H9 (cell line): ENCODE measurements around the gene UBN1. TPM values are rescaled to one million over a fixed set of nuclear protein-coding genes. Genes with fewer than 3 reads are reported as not detected.

ENCODE experiments used
- DNase-seq: peaks from one replicate; pipeline ENCODE4 v3.0.0-alpha.2; 2017
- H2AFZ ChIP-seq: one replicate; pipeline ENCODE4 v1.6.1; 2013; ENCODE audit warnings: mild to moderate bottlenecking, low read length, control low read depth, moderate library complexity
- H2AK5ac ChIP-seq: 2 replicates; pipeline ENCODE4 v1.6.1; 2013; ENCODE audit warnings: low read length, control low read depth, mixed read lengths; ENCODE audit not compliant: insufficient read length
- H2BK120ac ChIP-seq: one replicate; pipeline ENCODE4 v1.6.1; 2013; ENCODE audit warnings: low read depth, mild to moderate bottlenecking, low read length, control low read depth, inconsistent platforms; ENCODE audit not compliant: poor library complexity, severe bottlenecking
- H2BK12ac ChIP-seq: 2 replicates; pipeline ENCODE4 v1.6.1; 2013; ENCODE audit warnings: low read length, control low read depth, mixed read lengths, low read depth; ENCODE audit not compliant: insufficient read length
- H2BK15ac ChIP-seq: 2 replicates; pipeline ENCODE4 v1.6.1; 2013; ENCODE audit warnings: low read depth, low read length, control low read depth
- H2BK20ac ChIP-seq: one replicate; pipeline ENCODE4 v1.6.1; 2013; ENCODE audit warnings: low read depth, mild to moderate bottlenecking, low read length, control low read depth, inconsistent platforms; ENCODE audit not compliant: poor library complexity, severe bottlenecking
- H2BK5ac ChIP-seq: 2 replicates; pipeline ENCODE4 v1.6.1; 2013; ENCODE audit warnings: low read length, control low read depth, mixed read lengths; ENCODE audit not compliant: insufficient read length
- H3K14ac ChIP-seq: 2 replicates; pipeline ENCODE4 v1.6.1; 2013; ENCODE audit warnings: low read length, control low read depth; ENCODE audit not compliant: insufficient read depth
- H3K18ac ChIP-seq: 2 replicates; pipeline ENCODE4 v1.6.1; 2013; ENCODE audit warnings: low read depth, mild to moderate bottlenecking, mixed read lengths, low read length, control low read depth; ENCODE audit not compliant: insufficient read length
- H3K23ac ChIP-seq: 2 replicates; pipeline ENCODE4 v1.6.1; 2013; ENCODE audit warnings: low read length, control low read depth, mixed read lengths, low read depth; ENCODE audit not compliant: insufficient read length
- H3K23me2 ChIP-seq: 2 replicates; pipeline ENCODE4 v1.6.1; 2013; ENCODE audit warnings: low read depth, mild to moderate bottlenecking, mixed read lengths, low read length, control low read depth; ENCODE audit not compliant: insufficient read length, poor library complexity, severe bottlenecking
- H3K27ac ChIP-seq: 2 replicates; pipeline ENCODE4 v1.5.1; 2013; ENCODE audit warnings: low read length, control low read depth, mixed read lengths, low read depth; ENCODE audit not compliant: insufficient read length
- H3K27me3 ChIP-seq: 2 replicates; pipeline ENCODE4 v1.6.1; 2013; ENCODE audit warnings: low read length, control low read depth, inconsistent platforms; ENCODE audit not compliant: insufficient read depth
- H3K4ac ChIP-seq: 2 replicates; pipeline ENCODE4 v1.6.1; 2013; ENCODE audit warnings: low read depth, mild to moderate bottlenecking, control low read depth, inconsistent platforms, low read length, moderate library complexity
- H3K4me1 ChIP-seq: 2 replicates; pipeline ENCODE4 v1.6.1; 2013; ENCODE audit warnings: low read length, control low read depth, inconsistent platforms; ENCODE audit not compliant: insufficient read depth
- H3K4me2 ChIP-seq: 2 replicates; pipeline ENCODE4 v1.6.1; 2013; ENCODE audit warnings: low read length, control low read depth, mixed read lengths; ENCODE audit not compliant: insufficient read length, insufficient read depth
- H3K56ac ChIP-seq: 2 replicates; pipeline ENCODE4 v1.6.1; 2013; ENCODE audit warnings: low read depth, mild to moderate bottlenecking, mixed read lengths, low read length, control low read depth; ENCODE audit not compliant: insufficient read length
- H3K79me1 ChIP-seq: 2 replicates; pipeline ENCODE4 v1.6.1; 2013; ENCODE audit warnings: low read depth, mild to moderate bottlenecking, moderate library complexity, low read length, control low read depth, inconsistent platforms; ENCODE audit not compliant: insufficient read depth, poor library complexity, severe bottlenecking
- H3K79me2 ChIP-seq: 2 replicates; pipeline ENCODE4 v1.6.1; 2013; ENCODE audit warnings: low read length, control low read depth, inconsistent platforms; ENCODE audit not compliant: insufficient read depth
- H3K9ac ChIP-seq: 2 replicates; pipeline ENCODE4 v1.6.1; 2013; ENCODE audit warnings: low read length, control low read depth, mixed read lengths; ENCODE audit not compliant: insufficient read length; ENCODE audit errors: extremely low read depth
- H3K9me3 ChIP-seq: one replicate; pipeline ENCODE4 v1.6.1; 2013; ENCODE audit warnings: low read depth, low read length, inconsistent platforms; ENCODE audit not compliant: control insufficient read depth
- H3T11ph ChIP-seq: one replicate; pipeline ENCODE4 v1.6.1; 2013; ENCODE audit warnings: mild to moderate bottlenecking, low read length, control low read depth, inconsistent platforms
- H4K20me1 ChIP-seq: one replicate; pipeline ENCODE4 v1.6.1; 2013; ENCODE audit not compliant: control insufficient read depth, insufficient read length, insufficient read depth
- H4K5ac ChIP-seq: 2 replicates; pipeline ENCODE4 v1.6.1; 2013; ENCODE audit warnings: low read depth, mild to moderate bottlenecking, mixed read lengths, low read length, control low read depth; ENCODE audit not compliant: insufficient read length
- H4K8ac ChIP-seq: replicated peaks from 2 replicates; pipeline ENCODE4 v1.6.1; 2013; ENCODE audit warnings: low read length, control low read depth, mixed read lengths, low read depth; ENCODE audit not compliant: insufficient read length
- H4K91ac ChIP-seq: 2 replicates; pipeline ENCODE4 v1.6.1; 2013; ENCODE audit warnings: low read depth, mild to moderate bottlenecking, moderate library complexity, mixed read lengths, low read length, control low read depth; ENCODE audit not compliant: insufficient read length
- H3K27ac Mint-ChIP-seq, 3 experiments: 2 replicates in 2 of 3; 3 replicates in 1 of 3; pipeline ENCODE4 v1.8.0; 2020 to 2021; ENCODE audit warnings: mixed read lengths in 3 of 3, mild to moderate bottlenecking in 1 of 3, moderate library complexity in 1 of 3
- H3K27me3 Mint-ChIP-seq: 2 replicates; pipeline ENCODE4 v1.8.0; 2021; ENCODE audit warnings: low read depth, mild to moderate bottlenecking, moderate library complexity, mixed read lengths
- H3K36me3 Mint-ChIP-seq, 3 experiments: 2 replicates in 2 of 3; 3 replicates in 1 of 3; pipeline ENCODE4 v1.8.0; 2020 to 2021; ENCODE audit warnings: low read depth in 3 of 3, mixed read lengths in 3 of 3; ENCODE audit not compliant: insufficient read depth in 1 of 3
- H3K4me1 Mint-ChIP-seq, 2 experiments: 2 replicates each; pipeline ENCODE4 v1.8.0; 2020; ENCODE audit warnings: mixed read lengths in 2 of 2
- H3K4me3 Mint-ChIP-seq, 2 experiments: 2 replicates in 1 of 2; 3 replicates in 1 of 2; pipeline ENCODE4 v1.8.0; 2020 to 2021; ENCODE audit warnings: mild to moderate bottlenecking in 2 of 2, mixed read lengths in 2 of 2, moderate library complexity in 1 of 2
- H3K9me3 Mint-ChIP-seq, 2 experiments: 2 replicates in 1 of 2; 3 replicates in 1 of 2; pipeline ENCODE4 v1.8.0; 2020; ENCODE audit warnings: mild to moderate bottlenecking in 2 of 2, mixed read lengths in 2 of 2, moderate library complexity in 1 of 2
- CTCF ChIP-seq: fragments of 200-600 bp; sonication (generic); conservative IDR thresholded peaks from 3 replicates; pipeline ENCODE4 v1.8.0; 2021; ENCODE audit warnings: antibody characterized with exemption, mild to moderate bottlenecking
- WGBS: extraction: QIAGEN DNeasy Blood & Tissue Kit; methylation state at CpG from one replicate; pipeline ENCODE4 v1.1.7; 2013; ENCODE audit warnings: missing lambda C conversion rate, low lambda C conversion rate, mixed read lengths; ENCODE audit not compliant: insufficient read length; ENCODE audit errors: extremely low coverage; 5-methylcytosine and 5-hydroxymethylcytosine counted together
- total RNA-seq: library from RNA; stranded (reverse); gene quantifications from 2 replicates; pipeline ENCODE4 v1.2.1, GENCODE V29; 2021

Gene UBN1
- total RNA-seq, 1 experiment from 2014 or later, result 55.2 TPM

GRCh38 chr16:4855804-4856203, 8.5 kb downstream of the UBN1 start:
- no peak overlapping the region for H3K18ac ChIP-seq
- no peak overlapping the region for H2BK5ac ChIP-seq
- H3K4me1 ChIP-seq, result no peaks in the 10 kb centered on the region
- no peaks in the 10 kb centered on the region for H3K27me3 ChIP-seq
- no peak overlapping the region for H4K5ac ChIP-seq
- H3K79me1 ChIP-seq, result peaks cover 5% of the 10 kb centered on the region
- no peaks in the 10 kb centered on the region for H4K20me1 ChIP-seq
- no peak overlapping the region for H3K27ac Mint-ChIP-seq
- no peak for DNase-seq
- no peak overlapping the region for H4K8ac ChIP-seq
- H3T11ph ChIP-seq, result no peak overlapping the region
- no peak overlapping the region for H2AK5ac ChIP-seq
- no peak overlapping the region for H3K23ac ChIP-seq
- H2BK15ac ChIP-seq, result no peak overlapping the region
- no peak overlapping the region for H3K4me3 Mint-ChIP-seq
- no CpG with 5 or more reads among the region's 2 CpGs for WGBS
- peaks cover 42 to 71% (median 70%) of the 10 kb centered on the region in 3 experiments; a peak in 6 of 7 replicates for H3K36me3 Mint-ChIP-seq
- no peak overlapping the region for H2BK120ac ChIP-seq
- H3K27me3 Mint-ChIP-seq, result no peaks in the 10 kb centered on the region
- no peak overlapping the region for H3K9ac ChIP-seq
- no peak overlapping the region for H2AFZ ChIP-seq
- no peak for TF ChIP-seq CTCF
- H3K4ac ChIP-seq, result no peak overlapping the region
- no peaks in the 10 kb centered on the region for H3K23me2 ChIP-seq
- H3K14ac ChIP-seq, result no peak overlapping the region
- no peaks in the 10 kb centered on the region for H3K9me3 Mint-ChIP-seq
- no peak overlapping the region for H2BK20ac ChIP-seq
- no peak overlapping the region for H4K91ac ChIP-seq
- peaks cover 6% of the 10 kb centered on the region; the same call in 1 of the 2 replicates for H3K79me2 ChIP-seq
- no peaks in the 10 kb centered on the region for H3K9me3 ChIP-seq
- H3K4me2 ChIP-seq, result no peak overlapping the region
- no peak overlapping the region for H2BK12ac ChIP-seq
- H3K56ac ChIP-seq, result no peak overlapping the region
- peaks cover 0 to 2% of the 10 kb centered on the region in 2 experiments; a peak in 1 of 4 replicates for H3K4me1 Mint-ChIP-seq
- H3K27ac ChIP-seq, result no peak overlapping the region
